ENCODE measurements around the gene ATP8A2.
A peak's percentile ranks its signal among the peaks of the same experiment; 100 is the strongest.

ATP8A2 gene

GRCh38 chr13:25965596-25965995 lies 593.8 kb downstream of the ATP8A2 start:
- no peak for DNase-seq (ENCODE audit: low read depth)

- DNase-seq (ENCODE audit: low read depth), result peak; percentile 36
Observed at GRCh38 chr13:25966086-25966485, 594.3 kb downstream of the ATP8A2 start.

GRCh38 chr13:25967144-25967543 lies 595.4 kb downstream of the ATP8A2 start:
- no peak for DNase-seq (ENCODE audit: low read depth)

GRCh38 chr13:25971047-25971446 lies 599.3 kb downstream of the ATP8A2 start:
- DNase-seq (ENCODE audit: low read depth), result no peak

- DNase-seq (ENCODE audit: low read depth), result no peak
Observed at GRCh38 chr13:25971459-25972145, 599.8 kb downstream of the ATP8A2 start.

- DNase-seq (ENCODE audit: low read depth), result no peak
Observed at GRCh38 chr13:25973085-25973484, 601.3 kb downstream of the ATP8A2 start.

- DNase-seq (ENCODE audit: low read depth), result no peak
Observed at GRCh38 chr13:25973576-25973975, 601.8 kb downstream of the ATP8A2 start.

GRCh38 chr13:25977216-25977615 lies 605.4 kb downstream of the ATP8A2 start:
- DNase-seq (ENCODE audit: low read depth), result no peak

GRCh38 chr13:25977671-25978070 lies 605.9 kb downstream of the ATP8A2 start:
- DNase-seq (ENCODE audit: low read depth), result no peak

GRCh38 chr13:25978961-25979360 lies 607.2 kb downstream of the ATP8A2 start:
- no peak for DNase-seq (ENCODE audit: low read depth)

- DNase-seq (ENCODE audit: low read depth), result no peak
Observed at GRCh38 chr13:25979371-25979770, 607.6 kb downstream of the ATP8A2 start.

- peak; percentile 5 for DNase-seq (ENCODE audit: low read depth)
Observed at GRCh38 chr13:25980255-25980654, 608.5 kb downstream of the ATP8A2 start.

- DNase-seq (ENCODE audit: low read depth), result no peak
Observed at GRCh38 chr13:25981060-25981459, 609.3 kb downstream of the ATP8A2 start.

GRCh38 chr13:25982907-25983306 lies 611.1 kb downstream of the ATP8A2 start:
- DNase-seq (ENCODE audit: low read depth), result no peak

GRCh38 chr13:25987987-25988386 lies 616.2 kb downstream of the ATP8A2 start:
- no peak for DNase-seq (ENCODE audit: low read depth)

- DNase-seq (ENCODE audit: low read depth), result peak; percentile 28
Observed at GRCh38 chr13:25988661-25989060, 616.9 kb downstream of the ATP8A2 start.

GRCh38 chr13:25990801-25991200 lies 619.0 kb downstream of the ATP8A2 start:
- peak; percentile 8 for DNase-seq (ENCODE audit: low read depth)

GRCh38 chr13:25992076-25992475 lies 620.3 kb downstream of the ATP8A2 start:
- DNase-seq (ENCODE audit: low read depth), result no peak

- DNase-seq (ENCODE audit: low read depth), result no peak
Observed at GRCh38 chr13:26007261-26008125, 635.7 kb downstream of the ATP8A2 start.

GRCh38 chr13:26010487-26011207 lies 638.9 kb downstream of the ATP8A2 start:
- DNase-seq (ENCODE audit: low read depth), result no peak

- DNase-seq (ENCODE audit: low read depth), result no peak
Observed at GRCh38 chr13:26011208-26011573, 639.4 kb downstream of the ATP8A2 start.

GRCh38 chr13:26011996-26012821 lies 640.4 kb downstream of the ATP8A2 start:
- DNase-seq (ENCODE audit: low read depth), result no peak

Data from iris pigment epithelial cell (primary cell).